Glomerular endothelial cell (primary cell): ENCODE results near the gene ZNF175. TPM values are rescaled to one million over a fixed set of nuclear protein-coding genes. Genes with fewer than 3 reads are reported as not detected.

Experiments
- DNase-seq: peaks from one replicate; pipeline ENCODE4 v3.0.0-alpha.2; 2011; ENCODE audit warnings: low read depth, low spot score; ENCODE audit errors: extremely low read depth
- total RNA-seq: library from RNA; depleted of rRNA; stranded (reverse); fragments of >200 nt; gene quantifications from 2 replicates; pipeline ENCODE4 v1.2.3, GENCODE V29; 2015

The ZNF175 gene
- total RNA-seq, 1 donor from 2014 or later = 8.5 TPM

GRCh38 chr19:51549533-51550324, 21.4 kb upstream of the ZNF175 start:
- DNase-seq = no peak

GRCh38 chr19:51550848-51551672, 20.0 kb upstream of the ZNF175 start:
- no peak for DNase-seq

- DNase-seq = no peak
These were observed 19.2 kb upstream of the ZNF175 start for GRCh38 chr19:51551673-51552432.

GRCh38 chr19:51552608-51552995, 18.5 kb upstream of the ZNF175 start:
- DNase-seq = no peak

GRCh38 chr19:51552996-51553725, 17.9 kb upstream of the ZNF175 start:
- no peak for DNase-seq

GRCh38 chr19:51559240-51559639, 11.8 kb upstream of the ZNF175 start:
- no peak for DNase-seq

GRCh38 chr19:51560339-51560738, 10.7 kb upstream of the ZNF175 start:
- no peak for DNase-seq

- DNase-seq = no peak
These were observed 6.3 kb upstream of the ZNF175 start for GRCh38 chr19:51564791-51565190.

GRCh38 chr19:51565583-51565982, 5.5 kb upstream of the ZNF175 start:
- DNase-seq = no peak

GRCh38 chr19:51566489-51567100, 4.5 kb upstream of the ZNF175 start:
- DNase-seq = no peak

GRCh38 chr19:51567583-51567982, 3.5 kb upstream of the ZNF175 start:
- DNase-seq = no peak

GRCh38 chr19:51568456-51568855, 2.6 kb upstream of the ZNF175 start:
- DNase-seq = no peak

- DNase-seq = no peak
These were observed 516 bp downstream of the ZNF175 start for GRCh38 chr19:51571599-51571998.

- DNase-seq = no peak
These were observed 1.3 kb downstream of the ZNF175 start for GRCh38 chr19:51572410-51572809.

GRCh38 chr19:51572908-51573307, 1.8 kb downstream of the ZNF175 start:
- DNase-seq = no peak

GRCh38 chr19:51573331-51573730, 2.2 kb downstream of the ZNF175 start:
- no peak for DNase-seq

- no peak for DNase-seq
These were observed 5.8 kb downstream of the ZNF175 start for GRCh38 chr19:51576850-51577249.

- DNase-seq = no peak
These were observed 15.1 kb downstream of the ZNF175 start for GRCh38 chr19:51586103-51586728.

GRCh38 chr19:51586799-51587198, 15.7 kb downstream of the ZNF175 start:
- DNase-seq = no peak
